Right lobe of liver (tissue), 6 donors: ENCODE data around the gene FAM135A. TPM values are rescaled to one million over a fixed set of nuclear protein-coding genes. Genes with fewer than 3 reads are reported as not detected.
"Not testable (repeated sequence)": the region's sequence is repeated elsewhere in the genome, so short reads cannot be mapped to it uniquely, and the experiment has no call there.

Experiments
- ATAC-seq, 4 donors: fragments of 200-7000 bp; cut with Tn5 transposase; one replicate each; pipeline ENCODE4 v1.9.1; 2020; ENCODE audit warnings: mild to moderate bottlenecking in 4 of 4, moderate library complexity in 4 of 4
- DNase-seq, 3 donors: peaks; one replicate each; pipeline ENCODE4 v3.0.0-alpha.2; 2020
- H3K27ac ChIP-seq, 3 donors: fragments of 200-600 bp; one replicate each; pipeline ENCODE4 v1.8.0; 2022
- H3K27me3 ChIP-seq, 2 donors: fragments of 200-600 bp; one replicate each; pipeline ENCODE4 v1.8.0; 2022
- H3K36me3 ChIP-seq, 4 donors: fragments of 200-600 bp; sonication (generic) in 1 of 4; one replicate each; pipeline versions ENCODE4 v1.5.1 to v1.8.0; 2017 to 2022; ENCODE audit warnings: control low read depth in 1 of 4
- H3K4me1 ChIP-seq, 4 donors: fragments of 200-600 bp; sonication (generic) in 1 of 4; one replicate each; pipeline versions ENCODE4 v1.5.1 to v1.8.0; 2017 to 2022; ENCODE audit warnings: control low read depth in 1 of 4
- H3K4me3 ChIP-seq, 3 donors: fragments of 200-600 bp; one replicate each; pipeline ENCODE4 v1.8.0; 2022
- H3K9me3 ChIP-seq, 4 donors: fragments of 200-600 bp; sonication (generic) in 1 of 4; one replicate each; pipeline versions ENCODE4 v1.5.1 to v1.8.0; 2017 to 2022; ENCODE audit warnings: control low read depth in 1 of 4
- POLR2A ChIP-seq: fragments of 450-650 bp; IDR thresholded peaks from one replicate; pipeline ENCODE4 v1.6.1; 2017; ENCODE audit warnings: antibody characterized with exemption, mild to moderate bottlenecking
- WGBS: methylation state at CpG from one replicate; pipeline ENCODE4 v1.1.6; 2018; ENCODE audit warnings: low coverage, low lambda C conversion rate; ENCODE audit not compliant: insufficient coverage; ENCODE audit errors: missing lambda C conversion rate; 5-methylcytosine and 5-hydroxymethylcytosine counted together
- intact Hi-C, 2 donors: fragments of 100-400 bp; cut with DNase I; formaldehyde crosslinking; loops; one replicate each; pipeline versions ENCODE4 v1.11.2 to v1.14.1; 2022
- total RNA-seq, 6 experiments: library from RNA; depleted of rRNA in 2 of 6; stranded (reverse); fragments of >200 nt in 2 of 6; fragmentation: NEBNext Ultra II Directional in 3 of 6; extraction: Animal tissue kit (Norgen Biotek cat#: 25700) in 3 of 6; gene quantifications; one replicate each; pipeline versions ENCODE4 v1.1.0 to v1.2.4, GENCODE V29; 2016 to 2023
- TF ChIP-seq, protein P1 (sequence below), 4 donors: fragments of 200-600 bp in 3 of 4; fragments of 450-650 bp in 1 of 4; IDR thresholded peaks; one replicate each; pipeline versions ENCODE4 v1.5.1 to v1.8.0; 2016 to 2022; ENCODE audit warnings: antibody characterized with exemption in 4 of 4, mild to moderate bottlenecking in 2 of 4
- donor health status: DM: no; HTN: yes; CAD: no.
- donor health status: DM: no; HTN: no; CAD: no.
- donor health status: DM: no; HTN: no; CAD: no.
- donor health status: DM: no; HTN: yes; CAD: no.
- donor health status: DM: no; HTN: yes; CAD: no.

Gene FAM135A
- total RNA-seq, 6 experiments from 2014 or later: 3.9 to 17.0 (median 8.0) TPM

DNA sequence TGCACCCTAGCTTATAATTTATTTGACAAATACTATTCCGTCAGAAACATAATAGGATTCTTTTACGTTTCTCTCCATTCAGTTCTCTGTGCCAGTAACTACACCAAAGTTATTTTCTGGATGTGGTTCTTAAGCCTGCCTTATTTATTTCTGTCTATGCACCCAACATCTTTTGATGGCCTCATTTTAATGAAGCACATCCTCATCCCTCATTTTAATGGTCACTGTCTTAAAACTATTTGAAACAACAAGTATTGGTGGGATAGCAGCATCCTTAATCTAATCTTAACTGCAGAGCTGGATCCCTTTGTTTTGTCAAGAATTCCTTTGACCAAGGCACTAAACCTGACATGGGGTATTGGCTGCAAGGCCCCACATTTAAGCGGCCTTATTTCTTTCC lies 11.0 kb downstream of the FAM135A start:
- H3K4me3 ChIP-seq: no peak overlapping the region
- 100% methylated on average over 3 of the region's 3 CpGs for WGBS
- no peaks in the 10 kb centered on the region for H3K27me3 ChIP-seq
- H3K27ac ChIP-seq: no peak overlapping the region
- H3K36me3 ChIP-seq: no peaks in the 10 kb centered on the region
- no peaks in the 10 kb centered on the region for H3K9me3 ChIP-seq
- ATAC-seq (no peak), DNase-seq (no peak)
- intact Hi-C loops: no loop called here
- TF ChIP-seq POLR2A: no peak
- TF ChIP-seq, protein P1, sequence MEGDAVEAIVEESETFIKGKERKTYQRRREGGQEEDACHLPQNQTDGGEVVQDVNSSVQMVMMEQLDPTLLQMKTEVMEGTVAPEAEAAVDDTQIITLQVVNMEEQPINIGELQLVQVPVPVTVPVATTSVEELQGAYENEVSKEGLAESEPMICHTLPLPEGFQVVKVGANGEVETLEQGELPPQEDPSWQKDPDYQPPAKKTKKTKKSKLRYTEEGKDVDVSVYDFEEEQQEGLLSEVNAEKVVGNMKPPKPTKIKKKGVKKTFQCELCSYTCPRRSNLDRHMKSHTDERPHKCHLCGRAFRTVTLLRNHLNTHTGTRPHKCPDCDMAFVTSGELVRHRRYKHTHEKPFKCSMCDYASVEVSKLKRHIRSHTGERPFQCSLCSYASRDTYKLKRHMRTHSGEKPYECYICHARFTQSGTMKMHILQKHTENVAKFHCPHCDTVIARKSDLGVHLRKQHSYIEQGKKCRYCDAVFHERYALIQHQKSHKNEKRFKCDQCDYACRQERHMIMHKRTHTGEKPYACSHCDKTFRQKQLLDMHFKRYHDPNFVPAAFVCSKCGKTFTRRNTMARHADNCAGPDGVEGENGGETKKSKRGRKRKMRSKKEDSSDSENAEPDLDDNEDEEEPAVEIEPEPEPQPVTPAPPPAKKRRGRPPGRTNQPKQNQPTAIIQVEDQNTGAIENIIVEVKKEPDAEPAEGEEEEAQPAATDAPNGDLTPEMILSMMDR (IDR thresholded peaks at IDR 0.05): no peak
- H3K4me1 ChIP-seq: no peaks in the 10 kb centered on the region

DNA sequence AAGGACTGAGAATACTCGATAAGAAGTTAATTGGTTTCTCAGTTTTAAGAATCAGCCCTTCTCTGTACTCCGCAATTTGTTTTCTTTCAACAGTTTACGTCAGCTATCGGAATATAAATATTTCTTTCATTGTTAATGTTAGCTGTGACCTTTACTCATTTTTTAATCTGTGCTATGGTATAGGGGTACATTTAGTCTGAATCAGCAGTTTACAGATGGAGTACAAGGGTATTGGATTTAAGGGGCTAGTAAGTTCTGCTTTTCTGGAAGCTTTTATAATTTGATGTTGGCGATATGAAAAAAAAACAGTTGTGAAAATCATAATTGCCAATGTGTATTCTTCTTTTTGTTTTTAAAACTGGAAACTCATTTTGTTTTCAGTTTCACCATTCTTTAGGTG lies 23.0 kb downstream of the FAM135A start:
- Histone ChIP-seq H3K27me3 (no peaks in the 10 kb centered on the region), H3K4me3 (no peak overlapping the region), H3K4me1 (no peaks in the 10 kb centered on the region), H3K9me3 (no peaks in the 10 kb centered on the region), H3K27ac (no peak overlapping the region), H3K36me3 (peaks cover 0 to 2% (median 0%) of the 10 kb centered on the region in 4 donors)
- intact Hi-C loops: no loop called here
- WGBS: 84% methylated on average over 5 of the region's 5 CpGs
- no peak for DNase-seq
- TF ChIP-seq POLR2A: no peak
- TF ChIP-seq, protein P1 (IDR thresholded peaks at IDR 0.05): no peak
- ATAC-seq: no peak

DNA sequence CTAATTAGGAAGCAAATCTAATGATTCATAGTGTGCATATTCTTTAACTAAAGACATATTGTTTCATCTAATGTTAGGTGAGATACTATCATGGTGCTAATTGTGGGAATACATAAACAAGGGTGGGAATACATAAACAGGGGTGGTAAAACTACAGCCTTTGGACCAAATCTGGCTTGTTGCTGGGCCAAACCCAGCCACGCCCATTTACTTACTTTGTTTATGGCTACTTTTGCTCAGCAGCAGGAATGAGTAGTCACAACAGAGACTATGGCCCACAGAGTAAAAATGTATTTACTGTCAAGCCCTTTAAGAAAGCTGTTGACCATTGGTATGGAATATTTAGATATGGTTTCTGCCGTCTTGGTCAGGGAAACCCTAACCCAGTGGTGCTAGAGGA lies 31.7 kb downstream of the FAM135A start:
- DNase-seq: no peak
- TF ChIP-seq, protein P1 (IDR thresholded peaks at IDR 0.05): no peak
- TF ChIP-seq POLR2A: no peak
- H3K27ac ChIP-seq: no peak overlapping the region
- peaks cover 0 to 3% (median 0%) of the 10 kb centered on the region in 4 donors for H3K36me3 ChIP-seq
- WGBS: 100% methylated on average over 1 of the region's 2 CpGs
- intact Hi-C loops: no loop called here
- H3K4me3 ChIP-seq: no peak overlapping the region
- H3K27me3 ChIP-seq: no peaks in the 10 kb centered on the region
- no peaks in the 10 kb centered on the region for H3K9me3 ChIP-seq
- no peaks in the 10 kb centered on the region for H3K4me1 ChIP-seq
- no peak for ATAC-seq

DNA sequence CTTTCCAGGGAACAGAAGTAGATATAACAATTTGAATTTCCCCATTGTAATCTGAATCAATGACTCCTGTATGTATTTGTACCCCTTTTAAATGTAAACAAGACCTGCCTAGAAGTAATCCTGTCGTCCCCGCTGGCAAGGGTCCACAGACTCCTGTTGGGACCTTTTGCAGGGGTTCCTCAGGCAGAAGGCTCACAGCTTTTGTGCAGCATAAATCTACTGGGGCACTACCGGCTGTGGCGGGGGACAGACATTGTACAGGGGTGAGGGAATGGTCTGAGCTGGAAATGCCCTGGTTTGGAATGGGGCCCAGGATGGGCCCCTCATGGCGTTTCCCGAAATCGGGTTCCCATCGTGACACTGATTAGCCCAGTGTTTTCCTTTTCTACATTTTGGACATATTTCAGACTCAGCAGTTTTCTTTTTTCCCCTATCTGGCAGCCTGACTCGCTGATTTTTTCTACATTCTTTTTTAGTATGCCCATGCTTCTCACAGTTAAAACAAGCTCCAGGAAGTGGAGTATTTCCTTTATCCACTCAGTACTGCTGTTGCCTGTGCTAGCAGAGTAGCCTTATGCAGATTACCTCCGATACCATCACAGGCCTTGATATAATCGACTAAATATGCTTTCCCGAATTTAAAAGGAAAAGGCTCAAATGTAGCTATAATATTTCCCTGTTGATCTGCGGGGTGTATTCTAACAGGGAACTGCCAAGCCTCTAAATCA lies 34.2 kb downstream of the FAM135A start:
- DNase-seq, H3K4me1 ChIP-seq, ATAC-seq, H3K36me3 ChIP-seq, H3K9me3 ChIP-seq, H3K4me3 ChIP-seq, H3K27me3 ChIP-seq, H3K27ac ChIP-seq, intact Hi-C loops: not testable (repeated sequence)
- whole genome bisulfite sequencing: 62% methylated on average over 7 of the region's 13 CpGs

DNA sequence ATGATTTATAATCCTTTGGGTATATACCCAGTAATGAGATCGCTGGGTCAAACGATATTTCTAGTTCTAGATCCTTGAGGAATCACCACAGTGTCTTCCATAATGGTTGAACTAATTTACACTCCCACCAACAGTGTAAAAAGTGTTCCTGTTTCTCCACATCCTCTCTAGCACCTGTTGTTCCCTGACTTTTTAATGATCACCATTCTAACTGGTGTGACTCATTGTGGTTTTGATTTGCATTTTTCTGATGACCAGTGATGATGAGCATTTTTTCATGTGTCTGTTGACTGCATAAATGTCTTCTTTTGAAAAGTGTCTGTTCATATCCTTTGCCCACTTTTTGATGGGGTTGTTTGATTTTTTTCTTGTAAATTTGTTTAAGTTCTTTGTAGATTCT lies 40.6 kb downstream of the FAM135A start:
- H3K27ac ChIP-seq, ATAC-seq, H3K4me3 ChIP-seq, H3K27me3 ChIP-seq, H3K9me3 ChIP-seq, intact Hi-C loops, DNase-seq, H3K4me1 ChIP-seq, H3K36me3 ChIP-seq: not testable (repeated sequence)
- 95% methylated on average over 2 of the region's 2 CpGs for WGBS
